Measurements from ENCODE around the gene SSTR3.
A peak's percentile ranks its signal among the peaks of the same experiment; 100 is the strongest.

SSTR3 gene

GRCh38 chr22:37218399-37218770 is 6.1 kb upstream of the SSTR3 start:
- Histone ChIP-seq H3K4me3 (no peak overlapping the region), H3K9me3 (no peaks in the 10 kb centered on the region), H3K27me3 (peaks cover 0 to 48% of the 10 kb centered on the region in 2 donors), H3K4me1 (no peaks in the 10 kb centered on the region), H3K27ac (no peak overlapping the region), H3K36me3 (no peaks in the 10 kb centered on the region)
- intact Hi-C loops (cut with DNase I; ENCODE audit: low total_unique reads), result no loop called here
- no peak for TF ChIP-seq CTCF (IDR thresholded peaks at IDR 0.05)
- DNase-seq, result no peak

- H3K27ac ChIP-seq, result no peak overlapping the region
- peaks cover 0 to 11% (median 9%) of the 10 kb centered on the region in 4 donors for H3K4me1 ChIP-seq
- DNase-seq, result no peak
- intact Hi-C loops (cut with DNase I; ENCODE audit: low total_unique reads), result no loop called here
- H3K27me3 ChIP-seq, result peaks cover 0 to 60% of the 10 kb centered on the region in 2 donors
- no peaks in the 10 kb centered on the region for H3K9me3 ChIP-seq
- H3K36me3 ChIP-seq, result no peaks in the 10 kb centered on the region
- no peak overlapping the region for H3K4me3 ChIP-seq
- TF ChIP-seq CTCF (IDR thresholded peaks at IDR 0.05), result no peak
These were observed 3.6 kb upstream of the SSTR3 start for GRCh38 chr22:37215890-37216289.

GRCh38 chr22:37214731-37215030 is 2.4 kb upstream of the SSTR3 start:
- peaks cover 0 to 11% (median 9%) of the 10 kb centered on the region in 4 donors for H3K4me1 ChIP-seq
- TF ChIP-seq CTCF (IDR thresholded peaks at IDR 0.05), result no peak
- intact Hi-C loops (cut with DNase I; ENCODE audit: low total_unique reads), result no loop called here
- DNase-seq, result peak; percentile 18 to 32
- no peak overlapping the region for H3K4me3 ChIP-seq
- no peaks in the 10 kb centered on the region for H3K36me3 ChIP-seq
- H3K9me3 ChIP-seq, result no peaks in the 10 kb centered on the region
- H3K27ac ChIP-seq, result no peak overlapping the region
- peaks cover 0 to 60% of the 10 kb centered on the region in 2 donors for H3K27me3 ChIP-seq

- peak in 1 of 2 donors; percentile 41 for DNase-seq
- intact Hi-C loops (cut with DNase I; ENCODE audit: low total_unique reads), result no loop called here
- Histone ChIP-seq H3K36me3 (no peaks in the 10 kb centered on the region), H3K27me3 (peaks cover 0 to 57% of the 10 kb centered on the region in 2 donors), H3K27ac (no peak overlapping the region), H3K4me3 (no peak overlapping the region), H3K4me1 (peaks cover 0 to 11% (median 9%) of the 10 kb centered on the region in 4 donors), H3K9me3 (no peaks in the 10 kb centered on the region)
- no peak for TF ChIP-seq CTCF (IDR thresholded peaks at IDR 0.05)
These were observed 1.9 kb upstream of the SSTR3 start for GRCh38 chr22:37213941-37214730.

GRCh38 chr22:37213218-37213855 is 1.1 kb upstream of the SSTR3 start:
- no peak overlapping the region for H3K27ac ChIP-seq
- peak in 1 of 2 donors; percentile 45 for DNase-seq
- no peaks in the 10 kb centered on the region for H3K36me3 ChIP-seq
- peaks cover 0 to 11% (median 9%) of the 10 kb centered on the region in 4 donors for H3K4me1 ChIP-seq
- peaks cover 0 to 56% of the 10 kb centered on the region in 2 donors for H3K27me3 ChIP-seq
- no peak for TF ChIP-seq CTCF (IDR thresholded peaks at IDR 0.05)
- no peaks in the 10 kb centered on the region for H3K9me3 ChIP-seq
- H3K4me3 ChIP-seq, result no peak overlapping the region
- intact Hi-C loops (cut with DNase I; ENCODE audit: low total_unique reads), result no loop called here

Data from tibial artery (tissue), 4 donors.